ENCODE results near the gene ZNF24. TPM values are rescaled to one million over a fixed set of nuclear protein-coding genes. Genes with fewer than 3 reads are reported as not detected.

ZNF24 gene
- total RNA-seq, 1 experiment from 2014 or later, result 56.3 TPM

DNA sequence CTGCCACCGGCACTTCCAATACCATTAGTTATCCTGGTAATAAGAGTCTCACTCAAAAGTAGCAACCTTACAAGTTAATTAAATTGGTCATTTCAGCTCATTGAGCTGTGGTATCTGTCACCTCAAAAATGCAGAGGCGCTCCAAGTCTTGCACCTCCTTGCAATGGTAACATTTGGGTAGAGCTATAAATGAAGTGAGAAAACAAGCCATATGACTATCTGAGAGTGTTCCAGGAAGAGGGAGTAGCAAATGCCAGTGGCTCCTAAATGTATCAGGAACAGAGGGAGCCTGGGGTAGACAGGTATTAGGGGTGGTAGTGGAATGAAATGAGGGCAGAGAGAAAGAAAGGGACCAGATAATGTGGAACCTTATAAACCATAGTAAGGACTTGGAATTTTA, 48.2 kb downstream of the ZNF24 start:
- intact Hi-C loops (cut with micrococcal nuclease; ENCODE audit: unreplicated experiment), result loop anchor here (5.0 kb wide), 1 partner anchor 39 kb away; no protein-coding TSS in a partner anchor
- peaks cover 16% of the 10 kb centered on the region for H3K36me3 Mint-ChIP-seq (ENCODE audit: insufficient read depth, unreplicated experiment)

DNA sequence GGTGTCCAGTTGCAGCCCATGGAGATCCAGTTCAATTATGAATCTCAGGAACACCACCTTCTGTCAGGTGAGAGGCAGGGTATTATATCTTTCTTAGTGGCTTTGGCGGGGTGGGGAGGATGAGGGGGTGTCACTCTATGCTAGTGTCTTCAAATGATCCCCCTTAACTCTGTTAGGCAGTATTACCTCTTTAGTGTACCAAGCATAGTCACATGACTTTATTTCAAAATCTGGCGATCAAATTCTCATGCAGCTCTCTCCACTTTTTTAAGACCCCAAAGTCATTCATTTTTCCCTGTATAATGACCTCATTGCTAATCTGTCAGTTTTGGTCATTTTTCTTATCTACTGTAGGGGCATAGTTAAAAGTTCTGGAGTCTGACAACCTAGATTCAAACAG, 53.1 kb downstream of the ZNF24 start:
- Mint-ChIP-seq H3K4me3 (ENCODE audit: low read depth, unreplicated experiment) (peak overlapping the region; percentile 99), H3K27me3 (ENCODE audit: unreplicated experiment) (no peaks in the 10 kb centered on the region), H3K4me1 (ENCODE audit: low read depth, unreplicated experiment) (peaks cover 19% of the 10 kb centered on the region), H3K9me3 (ENCODE audit: low read depth, unreplicated experiment) (peaks cover 10% of the 10 kb centered on the region), H3K27ac (ENCODE audit: unreplicated experiment) (peak overlapping the region; percentile 99), H3K36me3 (ENCODE audit: insufficient read depth, unreplicated experiment) (peaks cover 35% of the 10 kb centered on the region)
- intact Hi-C loops (cut with micrococcal nuclease; ENCODE audit: unreplicated experiment), result loop anchor here (5.0 kb wide), 1 partner anchor 49 kb away; the partner anchor contains the start of gene ZNF397
- TF ChIP-seq, protein P1, sequence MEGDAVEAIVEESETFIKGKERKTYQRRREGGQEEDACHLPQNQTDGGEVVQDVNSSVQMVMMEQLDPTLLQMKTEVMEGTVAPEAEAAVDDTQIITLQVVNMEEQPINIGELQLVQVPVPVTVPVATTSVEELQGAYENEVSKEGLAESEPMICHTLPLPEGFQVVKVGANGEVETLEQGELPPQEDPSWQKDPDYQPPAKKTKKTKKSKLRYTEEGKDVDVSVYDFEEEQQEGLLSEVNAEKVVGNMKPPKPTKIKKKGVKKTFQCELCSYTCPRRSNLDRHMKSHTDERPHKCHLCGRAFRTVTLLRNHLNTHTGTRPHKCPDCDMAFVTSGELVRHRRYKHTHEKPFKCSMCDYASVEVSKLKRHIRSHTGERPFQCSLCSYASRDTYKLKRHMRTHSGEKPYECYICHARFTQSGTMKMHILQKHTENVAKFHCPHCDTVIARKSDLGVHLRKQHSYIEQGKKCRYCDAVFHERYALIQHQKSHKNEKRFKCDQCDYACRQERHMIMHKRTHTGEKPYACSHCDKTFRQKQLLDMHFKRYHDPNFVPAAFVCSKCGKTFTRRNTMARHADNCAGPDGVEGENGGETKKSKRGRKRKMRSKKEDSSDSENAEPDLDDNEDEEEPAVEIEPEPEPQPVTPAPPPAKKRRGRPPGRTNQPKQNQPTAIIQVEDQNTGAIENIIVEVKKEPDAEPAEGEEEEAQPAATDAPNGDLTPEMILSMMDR (IDR thresholded peaks at IDR 0.05; ENCODE audit: unreplicated experiment), result no peak
- BruUV-seq (replicated peaks), result no TSS peak
- CTCF ChIA-PET, result interaction anchor here (0.7 kb wide), 1 partner anchor 26 kb away, joined by 3 read pairs; no protein-coding TSS in a partner anchor
- no peak for DNase-seq

More for the DNA sequence above, 48.2 kb downstream of the ZNF24 start:
- no peak overlapping the region for H3K27ac Mint-ChIP-seq (ENCODE audit: unreplicated experiment)
- no peaks in the 10 kb centered on the region for H3K27me3 Mint-ChIP-seq (ENCODE audit: unreplicated experiment)
- no TSS peak for BruUV-seq (replicated peaks)
- DNase-seq, result no peak
- no peak overlapping the region for H3K4me3 Mint-ChIP-seq (ENCODE audit: low read depth, unreplicated experiment)
- H3K4me1 Mint-ChIP-seq (ENCODE audit: low read depth, unreplicated experiment), result peaks cover 10% of the 10 kb centered on the region
- TF ChIP-seq, protein P1 (IDR thresholded peaks at IDR 0.05; ENCODE audit: unreplicated experiment), result no peak
- CTCF ChIA-PET, result no interaction called here
- H3K9me3 Mint-ChIP-seq (ENCODE audit: low read depth, unreplicated experiment), result peaks cover 19% of the 10 kb centered on the region

DNA sequence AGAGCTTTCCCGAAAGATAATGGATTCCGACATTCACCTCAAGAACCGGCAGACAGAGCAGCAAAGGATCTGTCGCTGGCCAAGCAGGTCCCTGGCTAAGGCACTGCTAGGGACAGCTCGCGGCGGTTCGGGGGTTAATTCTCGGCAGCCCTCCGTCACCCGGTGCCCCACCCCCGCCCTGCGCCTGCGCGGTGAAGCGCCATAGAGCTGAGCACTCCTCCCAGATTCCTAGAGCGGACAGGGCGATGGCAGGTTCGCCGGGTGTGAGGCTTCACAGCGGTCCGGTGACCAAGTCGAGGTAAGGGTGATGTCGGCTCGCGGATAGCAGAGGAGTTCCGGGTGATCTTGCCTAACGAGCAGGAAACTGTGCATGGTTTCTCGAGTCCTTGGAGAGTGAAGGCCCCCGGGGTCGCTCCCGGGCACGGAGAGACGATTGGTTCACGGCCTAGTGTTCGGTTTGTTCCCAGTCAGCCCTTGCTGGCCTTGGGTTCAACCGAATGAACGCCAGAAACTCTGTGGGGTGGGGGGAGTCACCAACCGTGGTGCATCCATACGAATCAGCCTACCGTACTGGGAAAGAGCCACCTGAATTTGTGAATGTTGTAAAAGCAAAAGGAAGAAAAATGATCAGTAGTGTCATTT, 54.0 kb downstream of the ZNF24 start, which contains the start of gene ZSCAN30:
TSS of gene ZSCAN30 (minus strand) at position 136 of the 642 bp plus-strand sequence. CDS start 25,877 bp downstream, outside the sequence.
- Mint-ChIP-seq H3K27ac (ENCODE audit: unreplicated experiment) (peak within 1 kb of the TSS; percentile 99), H3K27me3 (ENCODE audit: unreplicated experiment) (no peaks in the 10 kb centered on the region), H3K36me3 (ENCODE audit: insufficient read depth, unreplicated experiment) (peaks cover 32% of the 10 kb centered on the region), H3K9me3 (ENCODE audit: low read depth, unreplicated experiment) (peaks cover 12% of the 10 kb centered on the region), H3K4me3 (ENCODE audit: low read depth, unreplicated experiment) (peak within 1 kb of the TSS; percentile 99), H3K4me1 (ENCODE audit: low read depth, unreplicated experiment) (peaks cover 19% of the 10 kb centered on the region)
- DNase-seq, result peak; percentile 96
- CTCF ChIA-PET, result interaction anchor here (0.6 kb wide), 3 partner anchors 201 to 896 kb away, joined by 3 to 6 read pairs (median 3); no protein-coding TSS in a partner anchor
- no TSS peak for BruUV-seq (replicated peaks)
- intact Hi-C loops (cut with micrococcal nuclease; ENCODE audit: unreplicated experiment), result loop anchor here (5.0 kb wide), 1 partner anchor 48 kb away; the partner anchor contains the start of gene ZNF397
- TF ChIP-seq, protein P1 (IDR thresholded peaks at IDR 0.05; ENCODE audit: unreplicated experiment), result no peak

DNA sequence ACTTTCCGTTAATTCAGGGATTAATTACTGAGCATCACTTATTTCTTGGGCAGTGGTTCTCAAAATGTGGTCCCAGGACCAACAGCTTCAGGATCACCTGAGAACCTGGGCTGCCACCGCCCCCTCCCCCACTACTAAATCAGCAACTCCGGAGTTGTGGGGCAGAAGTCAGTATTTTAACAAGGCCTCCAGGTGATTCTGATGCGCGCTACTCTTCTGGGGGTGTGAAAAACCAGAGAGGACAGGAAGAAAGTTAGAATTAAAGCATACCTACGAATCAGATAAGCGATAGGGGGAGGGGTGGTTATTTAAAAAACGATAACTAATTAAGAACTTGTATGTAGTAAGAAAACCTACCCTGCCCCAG, 54.5 kb downstream of the ZNF24 start:
- H3K4me1 Mint-ChIP-seq (ENCODE audit: low read depth, unreplicated experiment), result peaks cover 19% of the 10 kb centered on the region
- peak; percentile 39 for DNase-seq
- TSS peak; percentile 64 for BruUV-seq (replicated peaks)
- H3K9me3 Mint-ChIP-seq (ENCODE audit: low read depth, unreplicated experiment), result peaks cover 12% of the 10 kb centered on the region
- no peaks in the 10 kb centered on the region for H3K27me3 Mint-ChIP-seq (ENCODE audit: unreplicated experiment)
- intact Hi-C loops (cut with micrococcal nuclease; ENCODE audit: unreplicated experiment), result loop anchor here (5.0 kb wide), 1 partner anchor 47 kb away; the partner anchor contains the start of gene ZNF397
- TF ChIP-seq, protein P1 (IDR thresholded peaks at IDR 0.05; ENCODE audit: unreplicated experiment), result no peak
- H3K36me3 Mint-ChIP-seq (ENCODE audit: insufficient read depth, unreplicated experiment), result peaks cover 27% of the 10 kb centered on the region
- peak overlapping the region; percentile 99 for H3K4me3 Mint-ChIP-seq (ENCODE audit: low read depth, unreplicated experiment)
- peak overlapping the region; percentile 99 for H3K27ac Mint-ChIP-seq (ENCODE audit: unreplicated experiment)
- CTCF ChIA-PET, result interaction anchor here (0.6 kb wide), 1 partner anchor 722 kb away, joined by 3 read pairs; no protein-coding TSS in a partner anchor
